ENCODE data around the gene MDN1. TPM values are rescaled to one million over a fixed set of nuclear protein-coding genes. Genes with fewer than 3 reads are reported as not detected.

Gene MDN1
- total RNA-seq, 2 donors from 2014 or later = 26.2 to 53.3 TPM

- DNase-seq (ENCODE audit: low spot score) = no peak
- Histone ChIP-seq H3K4me1 (replicated peaks) (no peaks in the 10 kb centered on the region), H3K27ac (no peak overlapping the region), H3K4me3 (no peak overlapping the region), H3K36me3 (peaks cover 0 to 8% of the 10 kb centered on the region in 2 donors), H3K9me3 (no peaks in the 10 kb centered on the region), H3K27me3 (replicated peaks; ENCODE audit: insufficient read depth) (no peaks in the 10 kb centered on the region)
- intact Hi-C loops (cut with DNase I) = no loop called here
- TF ChIP-seq POLR2AphosphoS5 (IDR thresholded peaks at IDR 0.05) (no peak), CTCF (IDR thresholded peaks at IDR 0.05) (no peak), POLR2A (IDR thresholded peaks at IDR 0.05) (no peak)
- WGBS = 72% methylated on average over 9 of the region's 9 CpGs
These were observed 189.1 kb downstream of the MDN1 start for GRCh38 chr6:89630488-89630887.

DNA sequence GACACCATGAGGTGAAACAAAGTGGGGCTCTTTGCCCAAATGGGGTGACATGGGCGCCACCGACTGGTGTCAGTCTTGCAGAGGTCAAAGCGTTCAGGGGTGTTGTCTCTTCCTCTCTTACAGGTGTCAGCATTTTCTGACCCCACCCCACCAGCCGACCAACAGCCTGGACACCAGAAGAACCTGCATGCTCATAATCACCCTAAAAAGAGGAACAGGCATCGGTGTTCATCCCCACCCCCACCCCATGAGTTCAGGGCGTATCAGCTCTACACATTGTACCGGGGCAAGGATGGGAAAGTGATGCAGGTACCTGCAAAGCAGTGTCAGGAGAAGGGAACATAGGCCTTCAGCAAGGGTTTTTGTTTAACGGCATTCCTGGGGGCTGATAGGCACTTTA, 195.8 kb downstream of the MDN1 start:
- Histone ChIP-seq H3K27me3 (replicated peaks; ENCODE audit: insufficient read depth) (no peaks in the 10 kb centered on the region), H3K36me3 (peaks cover 0 to 8% of the 10 kb centered on the region in 2 donors), H3K27ac (no peak overlapping the region), H3K4me1 (replicated peaks) (no peaks in the 10 kb centered on the region), H3K4me3 (no peak overlapping the region), H3K9me3 (no peaks in the 10 kb centered on the region)
- no peak for TF ChIP-seq CTCF (IDR thresholded peaks at IDR 0.05)
- no peak for TF ChIP-seq POLR2AphosphoS5 (IDR thresholded peaks at IDR 0.05)
- TF ChIP-seq POLR2A (IDR thresholded peaks at IDR 0.05) = no peak
- 90% methylated on average over 8 of the region's 8 CpGs for WGBS
- intact Hi-C loops (cut with DNase I) = no loop called here
- no peak for DNase-seq (ENCODE audit: low spot score)

DNA sequence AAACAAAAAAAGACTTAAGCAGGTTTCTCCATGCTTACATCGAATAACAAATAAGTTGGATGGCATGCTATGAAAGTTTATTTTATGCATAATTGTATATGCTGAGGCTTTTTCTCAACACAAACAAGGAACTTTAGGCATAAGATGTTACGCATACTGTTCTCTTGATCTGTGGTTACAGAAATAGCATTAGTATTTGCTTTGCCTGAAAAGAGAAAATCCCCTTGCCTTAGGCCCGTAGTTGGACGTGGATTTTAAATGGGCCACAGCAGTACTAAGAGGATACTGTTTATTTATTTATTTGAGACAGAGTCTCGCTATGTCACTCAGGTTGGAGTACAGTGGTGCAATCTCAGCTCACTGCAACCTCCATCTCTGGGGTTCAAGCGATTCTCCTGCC, 200.0 kb downstream of the MDN1 start:
- TF ChIP-seq POLR2AphosphoS5 (IDR thresholded peaks at IDR 0.05) = no peak
- no peak for TF ChIP-seq POLR2A (IDR thresholded peaks at IDR 0.05)
- TF ChIP-seq CTCF (IDR thresholded peaks at IDR 0.05) = no peak
- intact Hi-C loops (cut with DNase I) = no loop called here
- WGBS = 91% methylated on average over 6 of the region's 6 CpGs
- H3K36me3 ChIP-seq = no peaks in the 10 kb centered on the region
- H3K27ac ChIP-seq = no peak overlapping the region
- H3K27me3 ChIP-seq (replicated peaks; ENCODE audit: insufficient read depth) = no peaks in the 10 kb centered on the region
- H3K4me1 ChIP-seq (replicated peaks) = no peaks in the 10 kb centered on the region
- no peaks in the 10 kb centered on the region for H3K9me3 ChIP-seq
- DNase-seq (ENCODE audit: low spot score) = no peak
- no peak overlapping the region for H3K4me3 ChIP-seq

DNA sequence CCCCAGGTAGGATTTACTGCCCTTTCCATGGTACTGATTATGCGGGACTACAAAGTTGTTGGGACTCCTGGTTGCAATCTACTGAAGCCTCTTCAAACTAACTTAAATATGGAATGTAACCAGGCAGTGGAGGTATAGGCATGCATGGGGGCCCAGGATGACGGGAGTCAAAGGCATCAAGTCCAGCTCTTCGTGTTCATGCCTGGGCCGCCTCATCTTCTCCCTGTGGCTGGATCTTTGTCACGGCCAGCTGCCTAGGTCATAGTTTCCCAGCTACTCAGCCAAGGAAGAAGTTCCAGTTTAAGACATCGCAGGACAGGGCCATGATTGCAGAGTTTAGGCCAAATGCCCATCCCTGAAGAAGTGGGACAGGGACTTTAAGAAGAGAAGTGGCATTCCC, 201.6 kb downstream of the MDN1 start:
- H3K9me3 ChIP-seq = no peaks in the 10 kb centered on the region
- no peak overlapping the region for H3K27ac ChIP-seq
- H3K4me1 ChIP-seq (replicated peaks) = no peaks in the 10 kb centered on the region
- 93% methylated on average over 6 of the region's 6 CpGs for WGBS
- H3K27me3 ChIP-seq (replicated peaks; ENCODE audit: insufficient read depth) = no peaks in the 10 kb centered on the region
- TF ChIP-seq CTCF (IDR thresholded peaks at IDR 0.05) = no peak
- TF ChIP-seq POLR2AphosphoS5 (IDR thresholded peaks at IDR 0.05) = no peak
- no peak for TF ChIP-seq POLR2A (IDR thresholded peaks at IDR 0.05)
- no peaks in the 10 kb centered on the region for H3K36me3 ChIP-seq
- DNase-seq (ENCODE audit: low spot score) = no peak
- intact Hi-C loops (cut with DNase I) = no loop called here
- no peak overlapping the region for H3K4me3 ChIP-seq

GRCh38 chr6:89616531-89616930, 203.1 kb downstream of the MDN1 start:
- Histone ChIP-seq H3K27me3 (replicated peaks; ENCODE audit: insufficient read depth) (no peaks in the 10 kb centered on the region), H3K27ac (no peak overlapping the region), H3K4me3 (no peak overlapping the region), H3K36me3 (no peaks in the 10 kb centered on the region), H3K9me3 (no peaks in the 10 kb centered on the region), H3K4me1 (replicated peaks) (no peaks in the 10 kb centered on the region)
- DNase-seq (ENCODE audit: low spot score) = no peak
- TF ChIP-seq POLR2AphosphoS5 (IDR thresholded peaks at IDR 0.05) (no peak), CTCF (IDR thresholded peaks at IDR 0.05) (no peak), POLR2A (IDR thresholded peaks at IDR 0.05) (no peak)
- WGBS = 96% methylated on average over 5 of the region's 5 CpGs
- intact Hi-C loops (cut with DNase I) = no loop called here
